NT2/D1 (cell line): ENCODE results near the gene CASP10.
"Not testable (repeated sequence)": the region's sequence is repeated elsewhere in the genome, so short reads cannot be mapped to it uniquely, and the experiment has no call there.

Experiments
- DNase-seq: peaks from one replicate; pipeline ENCODE4 v3.0.0-alpha.2; 2011; ENCODE audit warnings: low read depth, low spot score
- H3K27me3 ChIP-seq: 2 replicates; pipeline ENCODE4 v1.6.0; 2011; ENCODE audit warnings: mild to moderate bottlenecking; ENCODE audit not compliant: insufficient read length, insufficient read depth
- H3K36me3 ChIP-seq: 2 replicates; pipeline ENCODE4 v1.6.1; 2011; ENCODE audit warnings: mild to moderate bottlenecking, low read length, mixed read lengths; ENCODE audit not compliant: insufficient read depth, insufficient read length
- H3K4me1 ChIP-seq: 2 replicates; pipeline ENCODE4 v1.5.1; 2011; ENCODE audit not compliant: insufficient read depth, insufficient read length
- H3K4me3 ChIP-seq: 2 replicates; pipeline ENCODE4 v1.5.1; 2011; ENCODE audit warnings: low read depth; ENCODE audit not compliant: insufficient read length
- H3K9ac ChIP-seq: 2 replicates; pipeline ENCODE4 v1.6.0; 2011; ENCODE audit warnings: low read depth; ENCODE audit not compliant: insufficient read length
- H3K9me3 ChIP-seq: 2 replicates; pipeline ENCODE4 v1.5.1; 2011; ENCODE audit warnings: mild to moderate bottlenecking, low read length; ENCODE audit not compliant: insufficient read depth
- SUZ12 ChIP-seq: IDR thresholded peaks from 2 replicates; pipeline ENCODE4 v1.6.1; 2011; ENCODE audit not compliant: insufficient read length, insufficient read depth; ENCODE audit errors: extremely low read depth
- YY1 ChIP-seq: IDR thresholded peaks from 2 replicates; pipeline ENCODE4 v1.6.1; 2011; ENCODE audit not compliant: insufficient read length, insufficient read depth
- ZNF274 ChIP-seq: IDR thresholded peaks from 2 replicates; pipeline ENCODE4 v1.6.1; 2011; ENCODE audit warnings: mild to moderate bottlenecking, low read depth, low read length

CASP10 gene

DNA sequence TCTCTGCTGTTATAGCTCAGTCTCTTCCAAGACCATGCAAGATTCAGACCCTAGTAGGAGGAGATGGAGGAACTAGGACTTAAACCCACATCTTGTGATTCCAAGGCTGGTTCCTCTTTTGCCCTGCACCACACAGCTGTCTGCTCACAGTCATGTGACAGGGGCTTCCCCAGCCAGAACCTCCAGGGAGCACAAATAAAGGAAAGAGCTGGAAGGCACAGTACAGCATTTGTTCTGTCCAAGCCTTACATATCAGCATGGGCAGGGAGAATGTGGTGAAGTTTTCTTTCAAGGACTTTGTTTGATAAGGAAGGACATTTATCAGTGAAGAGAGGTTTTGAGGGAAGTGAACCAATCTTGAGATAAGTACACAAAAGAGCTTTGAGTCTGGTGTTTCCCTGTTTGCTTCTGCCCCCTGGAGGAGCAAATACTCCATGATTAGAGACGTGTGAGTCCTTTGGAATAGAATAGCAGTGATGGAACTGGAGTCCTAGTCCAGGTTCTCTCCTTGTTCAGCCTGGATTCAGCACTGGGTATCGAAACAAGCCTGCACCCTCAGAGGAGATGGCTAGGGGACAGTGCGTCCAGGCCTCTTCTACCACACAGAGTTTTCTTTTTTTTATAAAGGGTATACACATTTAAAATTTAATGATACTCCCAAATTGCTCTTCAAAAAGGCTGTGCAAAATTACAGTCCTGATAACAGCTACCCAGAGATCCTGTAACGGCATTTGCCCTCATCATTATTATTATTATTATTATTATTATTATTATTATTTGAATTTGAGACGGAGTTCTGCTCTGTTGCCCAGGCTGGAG lies 24.6 kb upstream of the CASP10 start:
- peaks cover 34% of the 10 kb centered on the region for H3K36me3 ChIP-seq
- DNase-seq = peak; percentile 60
- H3K4me1 ChIP-seq = no peaks in the 10 kb centered on the region
- H3K9me3 ChIP-seq = no peaks in the 10 kb centered on the region
- TF ChIP-seq ZNF274 (no peak), SUZ12 (no peak), YY1 (no peak)
- H3K9ac ChIP-seq = no peak overlapping the region
- no peak overlapping the region for H3K4me3 ChIP-seq
- H3K27me3 ChIP-seq = no peaks in the 10 kb centered on the region

DNA sequence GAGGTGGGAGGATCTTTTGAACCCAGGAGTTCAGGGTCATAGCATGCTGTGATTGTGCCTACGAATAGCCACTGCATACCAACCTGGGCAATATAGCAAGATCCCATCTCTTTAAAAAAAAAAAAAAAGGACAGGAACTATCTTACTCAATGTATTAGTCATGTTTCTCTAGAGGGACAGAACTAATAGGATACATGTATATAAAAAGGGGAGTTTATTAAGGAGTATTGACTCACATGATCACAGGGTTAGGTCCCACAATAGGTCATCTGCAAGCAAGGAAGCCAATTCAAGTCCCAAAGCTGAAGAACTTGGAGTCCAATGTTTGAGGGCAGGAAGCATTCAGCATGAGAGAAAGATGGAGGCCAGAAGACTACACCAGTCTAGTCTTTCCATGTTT lies 18.8 kb upstream of the CASP10 start:
- Histone ChIP-seq H3K9me3 (peaks cover 7% of the 10 kb centered on the region; the same call in 1 of the 2 replicates), H3K4me1 (no peaks in the 10 kb centered on the region), H3K9ac (no peak overlapping the region), H3K4me3 (no peak overlapping the region), H3K27me3 (no peaks in the 10 kb centered on the region), H3K36me3 (peaks cover 42% of the 10 kb centered on the region)
- no peak for DNase-seq
- TF ChIP-seq YY1 = no peak
- TF ChIP-seq SUZ12 = no peak
- TF ChIP-seq ZNF274 = no peak

DNA sequence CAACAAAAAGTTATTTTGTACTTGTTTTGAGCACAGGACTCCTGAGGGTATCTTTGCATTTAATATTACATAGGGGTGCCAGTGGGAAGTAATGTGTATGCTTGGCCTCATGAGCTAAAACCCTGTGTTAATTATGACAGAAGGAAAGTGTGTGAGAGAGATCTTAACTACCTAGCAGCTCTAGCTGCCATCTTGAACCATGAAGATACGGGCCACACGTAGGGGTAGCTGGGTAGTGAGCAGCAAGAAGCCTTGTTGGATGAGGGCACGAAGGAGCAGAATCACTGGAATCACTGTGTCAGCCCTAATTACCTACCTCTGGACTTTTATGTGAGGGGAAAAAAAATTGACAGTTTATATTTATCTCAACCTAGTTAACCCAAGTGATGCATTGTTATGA lies 15.4 kb upstream of the CASP10 start:
- Histone ChIP-seq H3K4me3 (no peak overlapping the region), H3K36me3 (peaks cover 24% of the 10 kb centered on the region), H3K9me3 (peaks cover 7% of the 10 kb centered on the region; the same call in 1 of the 2 replicates), H3K27me3 (no peaks in the 10 kb centered on the region), H3K4me1 (no peaks in the 10 kb centered on the region), H3K9ac (no peak overlapping the region)
- TF ChIP-seq ZNF274 (no peak), SUZ12 (no peak), YY1 (no peak)
- no peak for DNase-seq

DNA sequence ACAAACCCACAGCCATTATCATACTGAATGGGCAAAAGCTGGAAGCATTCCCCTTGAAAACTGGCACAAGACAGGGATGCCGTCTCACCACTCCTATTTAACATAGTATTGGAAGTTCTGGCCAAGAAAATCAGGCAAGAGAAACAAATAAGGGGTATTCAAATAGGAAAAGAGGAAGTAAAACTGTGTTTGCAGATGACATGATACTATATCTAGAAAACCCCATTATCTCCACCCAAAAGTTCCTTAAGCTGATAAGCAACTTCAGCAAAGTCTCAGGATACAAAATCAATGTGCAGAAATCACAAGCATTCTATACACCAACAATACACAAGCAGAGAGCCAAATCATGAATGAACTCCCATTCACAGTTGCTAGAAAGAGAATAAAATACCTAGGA lies 14.4 kb upstream of the CASP10 start:
- not testable (repeated sequence) for H3K4me1 ChIP-seq, H3K9ac ChIP-seq, H3K4me3 ChIP-seq, H3K27me3 ChIP-seq, H3K9me3 ChIP-seq, DNase-seq
- peaks cover 14% of the 10 kb centered on the region for H3K36me3 ChIP-seq

DNA sequence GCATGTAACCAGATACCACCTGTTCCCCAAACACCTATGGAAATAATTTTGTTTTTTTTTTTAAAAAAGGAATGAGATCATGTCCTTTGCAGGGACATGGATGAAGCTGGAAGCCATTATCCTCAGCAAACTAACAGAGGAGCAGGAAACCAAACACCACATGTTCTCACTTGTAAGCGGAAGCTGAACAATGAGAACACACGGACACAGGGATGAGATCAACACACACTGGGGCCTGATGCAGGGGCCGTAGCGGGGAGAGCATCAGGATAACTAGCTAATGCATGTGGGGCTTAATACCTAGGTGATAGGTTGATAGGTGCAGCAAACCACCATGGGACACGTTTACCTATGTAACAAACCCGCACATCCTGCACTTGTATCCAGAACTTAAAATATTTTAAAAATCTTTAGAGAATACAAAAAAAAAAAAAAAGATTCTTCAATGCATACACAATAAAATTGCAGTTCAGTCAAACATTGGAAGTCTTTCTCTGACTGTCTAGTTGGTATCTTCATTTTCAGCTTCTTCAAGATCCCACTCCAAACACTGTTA lies 11.6 kb upstream of the CASP10 start:
- no peak for DNase-seq

DNA sequence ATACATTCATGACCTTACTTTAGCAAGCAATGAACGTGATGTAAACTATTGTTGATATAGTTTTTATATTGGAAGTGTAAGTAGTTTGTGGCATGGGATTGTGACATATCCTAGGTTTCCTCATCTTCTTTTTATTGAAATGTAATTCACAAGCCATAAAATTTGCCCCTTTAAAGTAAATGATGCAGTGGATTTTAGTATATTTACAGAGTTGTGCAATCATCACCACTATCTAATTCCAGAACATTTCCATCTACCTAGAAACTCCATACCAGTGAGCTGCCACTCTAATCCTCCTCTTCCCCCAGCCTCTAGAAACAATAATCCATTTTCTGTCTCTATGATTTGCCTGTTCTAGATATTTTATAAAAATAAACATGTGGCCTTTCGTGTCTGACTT lies 10.7 kb upstream of the CASP10 start:
- Histone ChIP-seq H3K27me3 (no peaks in the 10 kb centered on the region), H3K4me1 (no peaks in the 10 kb centered on the region), H3K36me3 (no peaks in the 10 kb centered on the region), H3K9ac (no peak overlapping the region), H3K4me3 (no peak overlapping the region), H3K9me3 (no peaks in the 10 kb centered on the region; the same call in 1 of the 2 replicates)
- no peak for TF ChIP-seq ZNF274
- no peak for TF ChIP-seq SUZ12
- no peak for TF ChIP-seq YY1
- DNase-seq = no peak

More for the DNA sequence above, 11.6 kb upstream of the CASP10 start:
- Histone ChIP-seq H3K9ac (no peak overlapping the region), H3K36me3 (no peaks in the 10 kb centered on the region), H3K4me1 (no peaks in the 10 kb centered on the region), H3K9me3 (peaks cover 6% of the 10 kb centered on the region; the same call in 1 of the 2 replicates), H3K4me3 (no peak overlapping the region), H3K27me3 (no peaks in the 10 kb centered on the region)
- TF ChIP-seq SUZ12 (no peak), ZNF274 (no peak), YY1 (no peak)

DNA sequence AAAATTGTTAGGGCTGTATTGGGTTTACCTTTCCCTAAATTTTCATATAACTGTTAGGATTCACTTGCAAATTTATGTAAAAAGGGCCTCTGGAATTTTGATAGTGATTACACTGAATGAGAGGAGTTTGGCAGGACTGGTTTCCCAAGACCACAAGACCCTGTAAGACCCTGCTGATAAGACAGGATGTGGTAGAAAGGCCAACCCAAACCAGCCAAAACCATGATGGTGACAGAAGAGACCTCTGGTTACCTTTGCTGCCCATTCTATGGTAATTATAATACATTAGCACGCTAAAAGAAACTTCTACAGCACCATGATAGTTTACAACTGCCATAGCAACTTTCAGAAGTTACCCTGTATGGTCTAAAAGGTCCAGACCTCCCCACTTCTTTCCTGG lies 8.3 kb upstream of the CASP10 start:
- no peak overlapping the region for H3K4me3 ChIP-seq
- no peaks in the 10 kb centered on the region for H3K27me3 ChIP-seq
- DNase-seq = peak; percentile 36
- TF ChIP-seq ZNF274 (no peak), YY1 (no peak), SUZ12 (no peak)
- H3K9me3 ChIP-seq = peaks cover 18% of the 10 kb centered on the region; the same call in 1 of the 2 replicates
- no peaks in the 10 kb centered on the region for H3K36me3 ChIP-seq
- H3K4me1 ChIP-seq = no peaks in the 10 kb centered on the region
- H3K9ac ChIP-seq = no peak overlapping the region
